ENCODE measurements around the gene SMARCA2.
A peak's percentile ranks its signal among the peaks of the same experiment; 100 is the strongest.

SMARCA2 gene

GRCh38 chr9:2120926-2121689 lies 106.0 kb downstream of the SMARCA2 start:
- H3K36me3 ChIP-seq (ENCODE audit: control insufficient read depth, insufficient read depth, low read length) = peaks cover 10% of the 10 kb centered on the region
- H3K27me3 ChIP-seq (ENCODE audit: control insufficient read depth, insufficient read depth, low read length) = no peaks in the 10 kb centered on the region
- H3K27ac ChIP-seq (ENCODE audit: low read depth, low read length) = no peak overlapping the region
- H3K4me1 ChIP-seq (ENCODE audit: control insufficient read depth, insufficient read depth, low read length) = peaks cover 3% of the 10 kb centered on the region
- no peak overlapping the region for H3K9ac ChIP-seq (ENCODE audit: low read length)
- no peak overlapping the region for H3K4me3 ChIP-seq (ENCODE audit: low read length)

- H3K36me3 ChIP-seq (ENCODE audit: control insufficient read depth, insufficient read depth, low read length) = peaks cover 10% of the 10 kb centered on the region
- H3K27ac ChIP-seq (ENCODE audit: low read depth, low read length) = no peak overlapping the region
- H3K27me3 ChIP-seq (ENCODE audit: control insufficient read depth, insufficient read depth, low read length) = no peaks in the 10 kb centered on the region
- peaks cover 14% of the 10 kb centered on the region for H3K4me1 ChIP-seq (ENCODE audit: control insufficient read depth, insufficient read depth, low read length)
- H3K9ac ChIP-seq (ENCODE audit: low read length) = no peak overlapping the region
- no peak overlapping the region for H3K4me3 ChIP-seq (ENCODE audit: low read length)
These were observed 107.2 kb downstream of the SMARCA2 start for GRCh38 chr9:2122299-2122698.

GRCh38 chr9:2125906-2126305 lies 110.8 kb downstream of the SMARCA2 start:
- Histone ChIP-seq H3K9ac (ENCODE audit: low read length) (no peak overlapping the region), H3K27ac (ENCODE audit: low read depth, low read length) (peak overlapping the region; percentile 68), H3K4me3 (ENCODE audit: low read length) (peak overlapping the region; percentile 30), H3K4me1 (ENCODE audit: control insufficient read depth, insufficient read depth, low read length) (peaks cover 26% of the 10 kb centered on the region), H3K27me3 (ENCODE audit: control insufficient read depth, insufficient read depth, low read length) (no peaks in the 10 kb centered on the region), H3K36me3 (ENCODE audit: control insufficient read depth, insufficient read depth, low read length) (peaks cover 7% of the 10 kb centered on the region)

DNA sequence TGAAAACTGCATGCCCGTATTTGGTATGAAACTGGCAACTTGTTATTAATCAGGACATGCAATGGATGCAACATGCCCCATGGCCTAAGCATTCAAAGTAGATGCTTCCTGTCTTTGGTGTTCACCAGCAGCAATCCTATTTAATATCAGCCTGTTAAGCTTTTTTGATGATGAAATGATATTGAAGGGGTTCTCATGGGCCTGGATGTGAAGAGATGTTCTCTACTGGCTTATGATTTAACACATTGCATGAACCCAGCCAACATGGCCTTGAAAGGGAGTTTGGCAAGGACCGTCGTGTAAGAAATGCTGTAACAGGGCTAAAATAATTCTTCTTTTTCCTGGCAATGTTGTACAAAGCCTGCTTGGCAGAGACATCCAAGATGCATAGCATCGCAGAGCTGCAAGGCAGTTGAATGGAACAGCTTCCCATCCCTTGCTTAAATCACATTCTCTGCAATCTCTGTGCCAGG lies 111.2 kb downstream of the SMARCA2 start:
- H3K4me3 ChIP-seq (ENCODE audit: low read length) = peak overlapping the region; percentile 30
- H3K27me3 ChIP-seq (ENCODE audit: control insufficient read depth, insufficient read depth, low read length) = no peaks in the 10 kb centered on the region
- peaks cover 7% of the 10 kb centered on the region for H3K36me3 ChIP-seq (ENCODE audit: control insufficient read depth, insufficient read depth, low read length)
- H3K9ac ChIP-seq (ENCODE audit: low read length) = no peak overlapping the region
- H3K27ac ChIP-seq (ENCODE audit: low read depth, low read length) = peak overlapping the region; percentile 68
- H3K4me1 ChIP-seq (ENCODE audit: control insufficient read depth, insufficient read depth, low read length) = peaks cover 29% of the 10 kb centered on the region

DNA sequence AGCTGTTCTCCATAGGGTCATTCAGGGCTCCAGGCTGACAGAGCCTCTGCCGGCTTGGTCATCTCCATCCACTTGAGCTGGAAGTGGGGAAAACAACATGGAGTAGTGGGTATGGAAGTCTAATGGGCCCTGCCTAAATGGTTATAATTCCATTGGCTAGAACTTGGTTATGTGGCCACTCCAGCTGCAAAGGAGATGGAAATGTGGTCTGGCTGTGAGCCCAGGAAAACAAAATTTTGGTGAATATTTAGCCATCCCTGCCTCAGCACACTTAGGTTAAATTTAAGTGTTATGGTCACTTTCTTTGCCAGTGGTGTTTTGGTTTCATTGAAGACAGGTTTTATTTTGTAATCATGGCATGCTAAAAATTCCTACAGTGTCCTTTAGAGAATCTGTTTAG lies 112.3 kb downstream of the SMARCA2 start:
- Histone ChIP-seq H3K4me1 (ENCODE audit: control insufficient read depth, insufficient read depth, low read length) (peaks cover 27% of the 10 kb centered on the region), H3K36me3 (ENCODE audit: control insufficient read depth, insufficient read depth, low read length) (peaks cover 7% of the 10 kb centered on the region), H3K27ac (ENCODE audit: low read depth, low read length) (peak overlapping the region; percentile 68), H3K9ac (ENCODE audit: low read length) (no peak overlapping the region), H3K4me3 (ENCODE audit: low read length) (no peak overlapping the region), H3K27me3 (ENCODE audit: control insufficient read depth, insufficient read depth, low read length) (no peaks in the 10 kb centered on the region)

- H3K4me1 ChIP-seq (ENCODE audit: control insufficient read depth, insufficient read depth, low read length) = peaks cover 27% of the 10 kb centered on the region
- H3K36me3 ChIP-seq (ENCODE audit: control insufficient read depth, insufficient read depth, low read length) = peaks cover 7% of the 10 kb centered on the region
- no peak overlapping the region for H3K4me3 ChIP-seq (ENCODE audit: low read length)
- H3K27ac ChIP-seq (ENCODE audit: low read depth, low read length) = peak overlapping the region; percentile 68
- H3K9ac ChIP-seq (ENCODE audit: low read length) = no peak overlapping the region
- H3K27me3 ChIP-seq (ENCODE audit: control insufficient read depth, insufficient read depth, low read length) = no peaks in the 10 kb centered on the region
These were observed 113.0 kb downstream of the SMARCA2 start for GRCh38 chr9:2128141-2128540.

DNA sequence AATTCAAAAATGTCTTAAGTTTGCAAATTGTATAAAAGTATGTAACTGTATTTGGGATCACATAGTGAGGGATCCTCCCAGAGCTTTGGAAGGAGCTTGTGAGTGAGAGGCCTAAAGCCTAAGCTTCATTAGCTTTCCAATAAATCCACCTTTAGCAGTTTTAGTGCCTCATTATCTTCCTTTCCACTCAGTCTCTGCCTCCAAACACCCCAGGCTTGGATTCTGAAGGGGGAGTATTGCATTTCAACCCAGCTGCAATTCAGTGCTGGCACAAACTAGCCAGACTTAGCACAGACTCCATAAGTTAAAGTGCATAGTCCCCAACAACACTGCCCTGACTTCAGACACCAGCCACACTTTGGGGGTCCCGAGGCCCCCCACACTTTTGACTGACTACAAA lies 113.5 kb downstream of the SMARCA2 start:
- Histone ChIP-seq H3K4me3 (ENCODE audit: low read length) (no peak overlapping the region), H3K27ac (ENCODE audit: low read depth, low read length) (peak overlapping the region; percentile 68), H3K9ac (ENCODE audit: low read length) (no peak overlapping the region), H3K27me3 (ENCODE audit: control insufficient read depth, insufficient read depth, low read length) (no peaks in the 10 kb centered on the region), H3K36me3 (ENCODE audit: control insufficient read depth, insufficient read depth, low read length) (peaks cover 7% of the 10 kb centered on the region), H3K4me1 (ENCODE audit: control insufficient read depth, insufficient read depth, low read length) (peaks cover 27% of the 10 kb centered on the region)

GRCh38 chr9:2130941-2131340 lies 115.8 kb downstream of the SMARCA2 start:
- peaks cover 27% of the 10 kb centered on the region for H3K4me1 ChIP-seq (ENCODE audit: control insufficient read depth, insufficient read depth, low read length)
- H3K9ac ChIP-seq (ENCODE audit: low read length) = no peak overlapping the region
- no peak overlapping the region for H3K27ac ChIP-seq (ENCODE audit: low read depth, low read length)
- H3K27me3 ChIP-seq (ENCODE audit: control insufficient read depth, insufficient read depth, low read length) = no peaks in the 10 kb centered on the region
- no peak overlapping the region for H3K4me3 ChIP-seq (ENCODE audit: low read length)
- no peaks in the 10 kb centered on the region for H3K36me3 ChIP-seq (ENCODE audit: control insufficient read depth, insufficient read depth, low read length)

GRCh38 chr9:2132484-2133082 lies 117.4 kb downstream of the SMARCA2 start:
- Histone ChIP-seq H3K4me3 (ENCODE audit: low read length) (no peak overlapping the region), H3K27me3 (ENCODE audit: control insufficient read depth, insufficient read depth, low read length) (no peaks in the 10 kb centered on the region), H3K36me3 (ENCODE audit: control insufficient read depth, insufficient read depth, low read length) (no peaks in the 10 kb centered on the region), H3K4me1 (ENCODE audit: control insufficient read depth, insufficient read depth, low read length) (peaks cover 12% of the 10 kb centered on the region), H3K27ac (ENCODE audit: low read depth, low read length) (no peak overlapping the region), H3K9ac (ENCODE audit: low read length) (no peak overlapping the region)

DNA sequence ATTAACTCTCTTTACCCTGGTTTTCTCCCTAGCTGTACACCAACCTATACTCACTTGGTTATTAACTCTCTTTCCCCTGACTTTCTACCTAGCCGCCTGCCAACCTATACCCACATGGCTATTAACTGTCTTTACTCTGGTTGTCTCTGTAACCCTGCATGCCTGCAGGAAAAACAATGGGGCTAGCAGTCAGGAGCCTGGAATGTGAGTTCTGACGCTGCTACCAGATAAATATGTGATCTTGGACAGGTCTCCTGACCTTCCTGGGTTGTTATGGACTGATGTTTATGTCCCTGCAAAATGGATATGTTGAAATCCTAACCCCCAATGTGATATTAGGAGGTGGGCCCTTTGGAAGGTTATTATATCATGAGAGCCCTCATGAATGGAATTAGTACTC lies 119.2 kb downstream of the SMARCA2 start:
- no peaks in the 10 kb centered on the region for H3K36me3 ChIP-seq (ENCODE audit: control insufficient read depth, insufficient read depth, low read length)
- H3K27ac ChIP-seq (ENCODE audit: low read depth, low read length) = no peak overlapping the region
- peaks cover 3% of the 10 kb centered on the region for H3K4me1 ChIP-seq (ENCODE audit: control insufficient read depth, insufficient read depth, low read length)
- no peaks in the 10 kb centered on the region for H3K27me3 ChIP-seq (ENCODE audit: control insufficient read depth, insufficient read depth, low read length)
- no peak overlapping the region for H3K4me3 ChIP-seq (ENCODE audit: low read length)
- no peak overlapping the region for H3K9ac ChIP-seq (ENCODE audit: low read length)

- H3K4me3 ChIP-seq (ENCODE audit: low read length) = no peak overlapping the region
- no peaks in the 10 kb centered on the region for H3K27me3 ChIP-seq (ENCODE audit: control insufficient read depth, insufficient read depth, low read length)
- H3K27ac ChIP-seq (ENCODE audit: low read depth, low read length) = no peak overlapping the region
- H3K36me3 ChIP-seq (ENCODE audit: control insufficient read depth, insufficient read depth, low read length) = no peaks in the 10 kb centered on the region
- H3K4me1 ChIP-seq (ENCODE audit: control insufficient read depth, insufficient read depth, low read length) = no peaks in the 10 kb centered on the region
- H3K9ac ChIP-seq (ENCODE audit: low read length) = no peak overlapping the region
These were observed 123.5 kb downstream of the SMARCA2 start for GRCh38 chr9:2138646-2139045.

- H3K4me3 ChIP-seq (ENCODE audit: low read length) = no peak overlapping the region
- no peak overlapping the region for H3K9ac ChIP-seq (ENCODE audit: low read length)
- H3K27ac ChIP-seq (ENCODE audit: low read depth, low read length) = no peak overlapping the region
- no peaks in the 10 kb centered on the region for H3K4me1 ChIP-seq (ENCODE audit: control insufficient read depth, insufficient read depth, low read length)
- H3K27me3 ChIP-seq (ENCODE audit: control insufficient read depth, insufficient read depth, low read length) = no peaks in the 10 kb centered on the region
- H3K36me3 ChIP-seq (ENCODE audit: control insufficient read depth, insufficient read depth, low read length) = no peaks in the 10 kb centered on the region
These were observed 125.6 kb downstream of the SMARCA2 start for GRCh38 chr9:2140600-2141223.

All from rectal smooth muscle tissue (tissue), 1 donor.